Measurements from ENCODE around the gene TFIP11.

TFIP11 gene

DNA sequence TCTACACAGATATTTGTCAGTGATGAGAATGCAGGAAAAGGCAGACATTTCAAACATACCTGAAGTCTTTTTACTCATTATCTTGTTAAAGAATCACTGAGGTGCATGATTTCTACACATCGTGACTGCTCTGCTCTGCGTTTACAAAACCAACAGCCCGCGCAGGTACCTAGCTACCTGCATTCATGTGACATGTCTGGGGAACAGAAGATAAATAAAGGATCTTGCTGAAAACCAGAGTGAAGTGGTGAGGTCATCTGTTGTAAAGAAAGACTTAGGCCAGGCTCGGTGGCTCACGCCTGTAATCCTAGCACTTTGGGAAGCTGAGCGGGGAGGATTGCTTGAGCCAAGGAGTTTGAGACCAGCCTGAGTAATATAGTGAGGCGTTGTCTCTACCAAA, 67.5 kb downstream of the TFIP11 start:
- no peaks in the 10 kb centered on the region for H3K9me3 ChIP-seq
- H3K27ac ChIP-seq: no peak overlapping the region
- H3K4me1 ChIP-seq (ENCODE audit: control insufficient read depth in 1 of 2, insufficient read depth in 1 of 2, low read depth in 1 of 2, low read length in 1 of 2): no peaks in the 10 kb centered on the region
- peaks cover under 1% of the 10 kb centered on the region for H3K36me3 ChIP-seq
- no peaks in the 10 kb centered on the region for H3K27me3 ChIP-seq
- H3K4me3 ChIP-seq (ENCODE audit: low read depth in 1 of 2, low read length in 1 of 2): no peak overlapping the region
- TF ChIP-seq, protein P1, sequence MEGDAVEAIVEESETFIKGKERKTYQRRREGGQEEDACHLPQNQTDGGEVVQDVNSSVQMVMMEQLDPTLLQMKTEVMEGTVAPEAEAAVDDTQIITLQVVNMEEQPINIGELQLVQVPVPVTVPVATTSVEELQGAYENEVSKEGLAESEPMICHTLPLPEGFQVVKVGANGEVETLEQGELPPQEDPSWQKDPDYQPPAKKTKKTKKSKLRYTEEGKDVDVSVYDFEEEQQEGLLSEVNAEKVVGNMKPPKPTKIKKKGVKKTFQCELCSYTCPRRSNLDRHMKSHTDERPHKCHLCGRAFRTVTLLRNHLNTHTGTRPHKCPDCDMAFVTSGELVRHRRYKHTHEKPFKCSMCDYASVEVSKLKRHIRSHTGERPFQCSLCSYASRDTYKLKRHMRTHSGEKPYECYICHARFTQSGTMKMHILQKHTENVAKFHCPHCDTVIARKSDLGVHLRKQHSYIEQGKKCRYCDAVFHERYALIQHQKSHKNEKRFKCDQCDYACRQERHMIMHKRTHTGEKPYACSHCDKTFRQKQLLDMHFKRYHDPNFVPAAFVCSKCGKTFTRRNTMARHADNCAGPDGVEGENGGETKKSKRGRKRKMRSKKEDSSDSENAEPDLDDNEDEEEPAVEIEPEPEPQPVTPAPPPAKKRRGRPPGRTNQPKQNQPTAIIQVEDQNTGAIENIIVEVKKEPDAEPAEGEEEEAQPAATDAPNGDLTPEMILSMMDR (IDR thresholded peaks at IDR 0.05): no peak

DNA sequence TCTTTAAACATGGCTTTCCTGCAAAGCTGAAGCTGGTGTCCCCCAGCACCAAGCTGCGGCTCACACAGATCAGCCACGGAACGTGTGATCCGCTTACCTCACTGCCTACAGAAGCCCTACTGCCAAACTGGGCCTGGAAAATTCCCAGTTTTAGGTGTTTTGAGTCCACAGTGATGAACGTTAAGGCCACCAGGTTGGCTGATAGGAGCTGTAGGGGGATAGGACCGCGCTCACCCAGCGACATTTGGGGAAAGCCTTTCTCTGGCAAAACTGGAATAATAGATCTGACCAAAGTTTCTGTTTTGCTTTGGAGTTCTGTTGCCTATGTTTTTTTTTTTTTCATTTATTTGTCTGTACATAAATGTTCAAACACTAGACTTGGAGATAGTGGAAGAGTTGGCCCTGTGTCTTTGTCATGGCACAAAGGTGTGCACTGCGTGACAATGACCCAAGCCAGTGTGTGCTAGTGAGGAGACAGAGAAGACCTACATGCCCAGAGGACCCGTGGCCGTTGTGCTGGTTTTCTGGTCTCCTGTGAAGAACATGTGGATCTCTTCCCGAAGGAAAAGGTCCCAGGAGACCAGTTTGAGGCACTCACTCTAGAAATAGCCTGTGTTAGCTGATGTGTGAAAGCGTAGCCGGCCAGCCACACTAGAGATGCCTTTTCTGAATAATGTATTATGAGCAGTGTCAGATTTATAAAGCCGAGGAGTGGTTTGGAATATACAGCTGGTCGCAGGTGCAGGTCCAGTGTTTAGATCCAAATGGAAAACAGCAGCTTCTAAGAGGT, 68.2 kb downstream of the TFIP11 start:
- H3K4me3 ChIP-seq (ENCODE audit: low read depth in 1 of 2, low read length in 1 of 2): no peak overlapping the region
- H3K9me3 ChIP-seq: no peaks in the 10 kb centered on the region
- H3K4me1 ChIP-seq (ENCODE audit: control insufficient read depth in 1 of 2, insufficient read depth in 1 of 2, low read depth in 1 of 2, low read length in 1 of 2): no peaks in the 10 kb centered on the region
- H3K27ac ChIP-seq: no peak overlapping the region
- TF ChIP-seq, protein P1 (IDR thresholded peaks at IDR 0.05): no peak
- no peaks in the 10 kb centered on the region for H3K36me3 ChIP-seq
- H3K27me3 ChIP-seq: no peaks in the 10 kb centered on the region

DNA sequence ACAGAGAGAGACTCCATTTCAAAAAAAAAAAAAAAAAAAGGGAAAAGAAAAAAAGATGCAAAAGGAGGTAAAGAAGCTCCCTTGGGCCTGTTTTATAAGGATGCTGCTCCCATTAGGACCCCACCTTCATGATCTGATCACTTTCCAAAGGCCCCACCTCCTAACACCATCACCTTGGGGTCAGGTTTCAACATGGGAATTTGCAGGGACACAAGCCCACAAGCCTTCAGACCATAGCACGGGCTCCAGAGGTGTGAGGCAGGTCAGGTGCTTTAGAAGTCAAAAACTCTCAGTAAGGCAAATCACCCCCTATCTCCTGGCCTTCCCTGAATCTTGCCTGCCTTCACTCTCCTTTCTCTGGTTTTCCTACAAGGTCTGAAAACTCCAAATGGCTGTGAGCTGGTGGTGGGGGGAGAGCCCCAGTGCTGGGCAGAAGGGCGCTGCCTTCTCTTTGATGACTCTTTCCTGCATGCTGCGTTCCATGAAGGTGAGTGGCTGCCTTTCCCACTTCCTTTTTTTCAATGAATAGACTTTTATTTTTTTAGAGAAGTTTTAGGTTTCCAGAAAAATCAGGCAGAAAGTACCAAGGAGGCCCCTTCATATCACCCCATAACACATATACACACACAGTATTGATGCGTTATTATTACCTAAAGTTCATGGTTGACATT, 70.1 kb downstream of the TFIP11 start:
- TF ChIP-seq, protein P1 (IDR thresholded peaks at IDR 0.05): no peak
- H3K4me1 ChIP-seq (ENCODE audit: control insufficient read depth in 1 of 2, insufficient read depth in 1 of 2, low read depth in 1 of 2, low read length in 1 of 2): no peaks in the 10 kb centered on the region
- no peaks in the 10 kb centered on the region for H3K27me3 ChIP-seq
- no peaks in the 10 kb centered on the region for H3K36me3 ChIP-seq
- H3K27ac ChIP-seq: no peak overlapping the region
- H3K4me3 ChIP-seq (ENCODE audit: low read depth in 1 of 2, low read length in 1 of 2): no peak overlapping the region
- H3K9me3 ChIP-seq: no peaks in the 10 kb centered on the region

Measured in neutrophil (primary cell).